Stimulated activated effector memory CD8-positive, alpha-beta T cell treated with anti-CD3 and anti-CD28 coated beads, Interleukin-12 subunit alpha, Interleukin-12 subunit beta, amount 100 ng/mL, for 72 hours (primary cell): ENCODE results near the gene WWOX.
A peak's percentile ranks its signal among the peaks of the same experiment; 100 is the strongest.

Source experiments
- ATAC-seq: fragments of 150-1000 bp; cut with Tn5 transposase; 2 replicates; pipeline ENCODE4 v1.10.0; 2021
- DNase-seq, 2 donors: peaks; one replicate each; pipeline ENCODE4 v3.0.0; 2021 to 2022; ENCODE audit warnings: low spot score in 2 of 2
- H3K27ac Mint-ChIP-seq: one replicate; pipeline ENCODE4 v1.8.0; 2022; ENCODE audit warnings: mild to moderate bottlenecking, mixed read lengths
- H3K36me3 Mint-ChIP-seq: one replicate; pipeline ENCODE4 v1.8.0; 2022; ENCODE audit warnings: mild to moderate bottlenecking, mixed read lengths
- H3K4me1 Mint-ChIP-seq: one replicate; pipeline ENCODE4 v1.8.0; 2022; ENCODE audit warnings: mixed read lengths
- H3K4me3 Mint-ChIP-seq: one replicate; pipeline ENCODE4 v1.8.0; 2022; ENCODE audit warnings: mild to moderate bottlenecking, mixed read lengths
- H3K9me3 Mint-ChIP-seq: one replicate; pipeline ENCODE4 v1.8.0; 2022; ENCODE audit warnings: mixed read lengths

Gene WWOX

DNA sequence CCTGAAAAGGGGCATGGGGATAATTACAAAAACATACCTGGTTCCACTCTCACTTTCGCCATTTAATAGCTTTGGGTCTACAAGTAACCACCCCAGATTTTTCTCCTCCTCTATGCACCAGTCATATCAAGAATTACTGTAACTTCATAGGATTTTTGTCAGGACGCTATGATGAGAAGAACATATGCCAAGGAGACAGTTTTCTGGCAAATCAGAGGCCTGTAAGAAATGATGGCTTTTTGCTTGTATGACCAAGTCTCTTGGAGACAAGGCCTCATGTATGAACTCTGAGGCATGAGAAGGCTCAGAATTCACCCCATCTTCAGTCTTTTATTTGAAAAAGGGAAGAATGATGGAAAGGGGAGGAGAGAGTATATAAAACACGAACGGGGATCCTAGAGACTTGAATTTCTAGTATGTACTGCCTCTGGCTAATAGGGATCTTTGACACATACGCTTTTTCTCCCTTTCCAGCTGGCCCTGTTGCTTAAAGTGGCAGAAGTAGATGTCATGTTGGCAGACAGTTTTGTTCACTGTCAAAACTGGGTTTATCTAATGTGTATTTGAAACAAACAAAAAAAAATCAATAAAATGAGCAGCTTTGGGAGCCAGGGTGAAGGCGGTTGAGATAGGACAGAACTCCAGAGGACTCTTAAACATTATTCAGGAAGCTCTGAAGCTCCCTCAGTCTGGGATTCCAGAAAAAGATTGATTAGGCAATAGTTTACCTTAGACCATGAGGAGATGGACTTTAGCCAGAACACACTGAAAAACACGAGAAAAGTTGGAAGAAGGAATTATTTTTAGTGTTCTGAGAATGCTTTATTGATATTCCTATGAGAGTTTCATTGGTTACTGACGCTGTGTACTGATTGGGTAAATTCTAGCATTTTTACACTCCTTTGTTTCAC lies 656.6 kb downstream of the WWOX start:
- DNase-seq = no peak
- Mint-ChIP-seq H3K36me3 (no peaks in the 10 kb centered on the region), H3K4me1 (peaks cover 8% of the 10 kb centered on the region), H3K27ac (no peak overlapping the region), H3K9me3 (peaks cover 3% of the 10 kb centered on the region), H3K4me3 (no peak overlapping the region)
- ATAC-seq = no peak

DNA sequence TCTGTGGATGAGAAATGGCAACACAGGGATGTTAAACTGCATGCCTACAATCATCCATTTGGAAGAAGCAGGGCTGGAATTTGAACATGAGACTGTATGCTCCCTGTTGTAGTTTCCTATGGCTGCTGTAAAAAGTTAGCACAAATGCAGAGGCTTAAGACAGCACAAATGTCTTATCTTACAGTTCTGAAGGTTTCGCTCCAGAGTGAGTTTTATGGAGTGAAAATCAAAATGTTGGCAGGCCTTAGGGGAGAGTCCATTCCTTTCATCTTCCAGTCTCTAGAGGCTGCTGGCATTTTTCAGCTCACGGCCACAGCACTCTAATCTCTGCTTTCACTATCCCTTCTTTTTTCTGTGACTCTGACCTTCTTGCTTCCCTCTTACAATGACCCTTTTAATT lies 660.1 kb downstream of the WWOX start:
- Mint-ChIP-seq H3K4me1 (peaks cover 17% of the 10 kb centered on the region), H3K36me3 (no peaks in the 10 kb centered on the region), H3K9me3 (peaks cover 3% of the 10 kb centered on the region), H3K27ac (no peak overlapping the region), H3K4me3 (no peak overlapping the region)
- no peak for ATAC-seq
- DNase-seq = no peak

DNA sequence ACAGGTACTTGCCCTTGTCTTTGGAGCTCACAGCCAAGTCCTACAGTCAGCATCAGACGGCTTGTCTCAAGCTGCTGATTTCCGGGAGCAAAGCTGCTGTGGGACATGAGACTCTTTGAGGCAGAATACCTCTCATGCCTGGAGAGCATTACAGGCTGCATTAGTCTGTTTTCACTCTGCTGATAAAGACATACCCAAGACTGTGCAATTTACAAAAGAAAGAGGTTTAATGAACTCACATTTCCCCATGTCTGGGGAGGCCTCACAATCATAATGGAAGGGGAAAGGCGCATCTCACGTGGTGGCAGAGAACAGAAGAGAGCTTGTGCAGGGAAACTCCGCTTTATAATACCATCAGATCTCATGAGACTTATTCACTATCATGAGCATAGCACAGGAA lies 661.2 kb downstream of the WWOX start:
- no peak overlapping the region for H3K27ac Mint-ChIP-seq
- H3K9me3 Mint-ChIP-seq = peaks cover 3% of the 10 kb centered on the region
- H3K36me3 Mint-ChIP-seq = no peaks in the 10 kb centered on the region
- H3K4me1 Mint-ChIP-seq = peaks cover 20% of the 10 kb centered on the region
- no peak overlapping the region for H3K4me3 Mint-ChIP-seq
- no peak for ATAC-seq
- no peak for DNase-seq

DNA sequence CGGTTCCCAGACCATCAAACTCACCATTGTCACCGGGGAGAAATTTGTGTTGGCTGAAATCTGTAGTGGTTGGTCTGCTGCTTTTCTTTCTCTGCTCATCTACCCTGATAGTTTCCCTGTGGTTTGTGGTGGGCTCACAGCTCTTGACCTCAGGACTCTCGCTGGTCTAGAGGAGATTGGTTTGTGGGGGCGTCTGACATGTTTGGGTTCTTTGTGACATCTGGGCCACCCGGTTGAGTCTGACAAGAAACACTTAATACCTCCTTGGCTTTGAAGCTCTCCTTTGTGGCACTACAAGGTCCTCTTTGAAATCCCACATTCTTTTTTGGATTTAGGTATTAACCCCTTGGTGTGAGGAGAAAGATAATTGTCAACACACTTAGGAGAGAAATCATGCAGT lies 662.0 kb downstream of the WWOX start:
- peak; percentile 51 to 86 for DNase-seq
- Mint-ChIP-seq H3K4me1 (peaks cover 27% of the 10 kb centered on the region), H3K36me3 (no peaks in the 10 kb centered on the region), H3K9me3 (peaks cover under 1% of the 10 kb centered on the region), H3K4me3 (no peak overlapping the region), H3K27ac (no peak overlapping the region)
- ATAC-seq = peak; percentile 93

DNA sequence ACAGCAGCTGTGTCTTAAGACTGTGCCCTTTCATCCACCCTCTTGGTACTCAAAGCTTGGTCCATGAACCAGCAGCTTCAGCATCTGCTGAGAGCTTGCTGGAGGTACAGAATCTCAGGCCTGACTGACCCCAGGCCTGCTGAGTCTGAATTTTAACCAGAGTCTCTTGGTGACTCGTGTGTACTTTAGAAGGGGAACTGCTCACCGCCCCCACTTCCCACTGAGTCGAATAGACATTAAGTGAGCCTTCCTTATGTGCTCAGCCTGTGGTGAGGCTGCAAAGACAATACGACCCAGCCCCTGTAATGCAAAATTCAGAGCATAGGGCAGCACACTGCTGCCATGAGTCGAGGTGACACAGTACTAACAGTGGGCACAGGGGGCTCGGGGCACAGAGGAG lies 662.8 kb downstream of the WWOX start:
- Mint-ChIP-seq H3K27ac (no peak overlapping the region), H3K4me3 (no peak overlapping the region), H3K4me1 (peaks cover 27% of the 10 kb centered on the region), H3K36me3 (no peaks in the 10 kb centered on the region), H3K9me3 (no peaks in the 10 kb centered on the region)
- ATAC-seq = peak; percentile 79
- no peak for DNase-seq

DNA sequence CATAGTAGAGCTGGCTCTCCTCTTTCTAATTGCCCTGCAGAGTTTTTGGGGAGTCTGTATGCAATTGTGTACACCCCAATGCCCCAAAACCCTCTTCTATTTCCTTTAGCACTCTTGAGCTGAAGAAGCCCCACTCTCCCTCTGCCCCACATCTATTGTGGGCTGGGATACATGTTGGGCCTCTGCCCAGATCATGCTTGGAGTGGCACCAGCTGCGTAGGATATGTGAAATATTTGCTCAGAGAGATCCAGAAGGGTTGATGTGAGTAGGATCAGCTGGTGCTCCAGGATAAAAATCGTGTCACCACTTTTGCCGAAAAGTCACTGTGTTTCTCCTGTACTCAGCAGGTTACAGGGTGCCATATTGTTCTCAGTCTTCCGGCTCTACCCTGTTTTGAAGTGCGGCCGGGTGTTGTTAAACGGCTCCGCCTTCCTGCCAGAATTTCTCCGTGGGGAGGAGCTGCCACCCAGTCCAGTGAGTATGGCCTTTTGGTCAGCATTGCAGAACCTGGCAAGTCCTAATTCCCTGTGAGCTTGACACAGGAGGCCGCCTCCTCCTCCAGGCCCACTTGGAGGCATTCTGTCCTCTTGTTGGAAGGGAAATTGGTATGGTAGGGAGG lies 664.5 kb downstream of the WWOX start:
- Mint-ChIP-seq H3K36me3 (peaks cover 6% of the 10 kb centered on the region), H3K9me3 (no peaks in the 10 kb centered on the region), H3K27ac (no peak overlapping the region), H3K4me1 (peaks cover 42% of the 10 kb centered on the region), H3K4me3 (no peak overlapping the region)
- DNase-seq (no peak), ATAC-seq (no peak)

DNA sequence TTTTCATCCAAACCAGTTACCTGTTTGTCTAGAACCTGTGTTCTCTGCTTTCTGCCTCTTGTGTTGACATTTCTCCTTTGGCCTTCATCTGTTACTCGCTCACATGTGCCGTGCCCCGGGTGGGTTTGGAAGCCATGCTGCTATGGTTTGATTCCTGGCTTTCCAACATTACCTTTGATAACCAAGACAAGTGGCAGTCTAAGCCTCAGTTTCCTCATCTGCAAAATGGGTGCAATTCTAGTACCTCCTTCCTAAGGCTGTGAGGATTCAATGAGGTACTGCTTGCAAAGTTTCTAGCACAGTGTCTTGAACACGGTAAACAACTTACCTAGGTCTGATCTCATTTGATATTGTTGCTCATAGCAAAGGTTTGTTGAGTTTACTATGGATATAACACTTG lies 665.0 kb downstream of the WWOX start:
- no peak overlapping the region for H3K27ac Mint-ChIP-seq
- peaks cover 47% of the 10 kb centered on the region for H3K4me1 Mint-ChIP-seq

DNA sequence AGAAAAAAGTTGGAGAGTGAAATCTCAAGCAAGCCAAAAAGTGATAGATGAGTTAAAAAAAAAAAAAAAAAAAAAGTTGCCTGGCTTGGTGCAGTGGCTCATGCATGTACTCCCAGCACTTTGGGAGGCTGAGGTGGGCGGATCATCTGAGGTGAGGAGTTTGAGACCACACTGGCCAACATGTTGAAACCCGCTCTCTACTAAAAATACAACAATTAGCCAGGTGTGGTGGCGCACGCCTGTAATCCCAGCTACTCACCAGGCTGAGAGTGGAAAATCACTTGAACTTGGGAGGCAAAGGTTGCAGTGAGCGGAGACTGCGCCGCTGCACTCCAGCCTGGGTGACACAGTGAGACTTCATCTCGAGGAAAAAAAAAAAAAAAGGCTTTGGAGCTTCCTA lies 668.8 kb downstream of the WWOX start:
- peaks cover 14% of the 10 kb centered on the region for H3K36me3 Mint-ChIP-seq
- no peak for ATAC-seq
- DNase-seq = no peak
- peak overlapping the region; percentile 72 for H3K27ac Mint-ChIP-seq
- peak overlapping the region; percentile 25 for H3K4me3 Mint-ChIP-seq
- peaks cover 76% of the 10 kb centered on the region for H3K4me1 Mint-ChIP-seq
- H3K9me3 Mint-ChIP-seq = peaks cover 2% of the 10 kb centered on the region

More for the DNA sequence above, 665.0 kb downstream of the WWOX start:
- ATAC-seq = no peak
- no peak for DNase-seq
- Mint-ChIP-seq H3K9me3 (no peaks in the 10 kb centered on the region), H3K36me3 (peaks cover 8% of the 10 kb centered on the region), H3K4me3 (no peak overlapping the region)

DNA sequence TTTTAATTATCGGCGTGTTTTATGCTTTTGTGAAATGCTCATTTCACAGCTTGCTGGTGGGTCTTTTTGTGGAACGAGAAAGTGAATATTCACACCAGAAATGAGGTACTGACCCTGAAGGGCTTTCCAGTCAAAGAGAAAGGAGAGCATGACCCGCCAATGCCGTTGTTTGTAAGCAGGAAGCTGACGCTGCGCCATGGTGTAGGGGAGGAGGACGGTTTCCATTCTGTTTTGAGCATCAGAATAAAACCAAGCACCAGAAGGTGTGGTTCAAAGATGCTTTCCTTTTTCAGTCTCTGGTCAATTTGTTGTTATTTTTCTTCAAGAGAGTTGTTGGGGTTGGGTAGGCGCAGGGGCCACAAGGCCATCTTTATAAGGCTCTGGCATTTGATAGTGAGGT lies 669.3 kb downstream of the WWOX start:
- Mint-ChIP-seq H3K4me3 (peak overlapping the region; percentile 25), H3K9me3 (peaks cover 2% of the 10 kb centered on the region), H3K4me1 (peaks cover 77% of the 10 kb centered on the region), H3K36me3 (peaks cover 14% of the 10 kb centered on the region), H3K27ac (peak overlapping the region; percentile 72)
- peak; percentile 91 for ATAC-seq
- peak in 1 of 2 donors; percentile 86 for DNase-seq

DNA sequence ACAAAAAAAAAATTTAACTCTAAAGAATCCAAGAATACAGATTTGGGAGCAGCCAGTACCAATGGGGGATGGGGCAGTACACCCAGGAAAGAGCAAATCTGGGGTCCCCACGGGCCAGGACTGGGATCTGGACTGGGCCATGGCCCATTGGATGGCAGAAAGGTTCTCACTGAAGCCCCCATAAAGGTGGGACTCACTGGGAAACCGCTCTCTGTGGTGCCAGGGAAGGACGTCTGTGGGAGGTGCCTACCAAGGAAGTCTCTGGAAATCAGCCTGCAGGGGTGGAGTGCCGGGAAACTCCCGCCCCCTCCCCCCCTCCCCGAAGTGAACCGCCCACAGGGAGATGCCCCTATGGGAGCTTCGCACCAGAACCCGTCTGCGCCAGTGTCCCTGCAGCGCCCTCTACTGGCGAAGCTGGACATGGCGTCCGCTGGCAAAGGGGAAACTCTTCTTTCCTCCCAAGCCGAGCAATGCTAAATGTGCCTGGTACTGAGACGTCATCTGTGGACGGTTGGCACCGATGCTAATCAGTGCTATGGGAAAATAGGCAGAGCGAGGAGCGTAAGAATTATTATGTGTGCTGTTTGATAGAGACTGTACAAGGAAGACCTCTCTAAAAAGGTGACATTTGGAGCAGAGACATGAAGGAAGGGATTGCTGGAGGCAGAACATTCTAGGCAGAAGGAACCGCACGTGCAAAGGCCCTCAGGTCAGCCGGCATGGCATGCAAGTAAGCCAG lies 671.1 kb downstream of the WWOX start:
- Mint-ChIP-seq H3K27ac (peak overlapping the region; percentile 86), H3K36me3 (peaks cover 18% of the 10 kb centered on the region), H3K4me1 (peaks cover 78% of the 10 kb centered on the region), H3K9me3 (peaks cover 2% of the 10 kb centered on the region), H3K4me3 (peak overlapping the region; percentile 54)
- DNase-seq = peak; percentile 84 to 94
- ATAC-seq = peak; percentile 11

DNA sequence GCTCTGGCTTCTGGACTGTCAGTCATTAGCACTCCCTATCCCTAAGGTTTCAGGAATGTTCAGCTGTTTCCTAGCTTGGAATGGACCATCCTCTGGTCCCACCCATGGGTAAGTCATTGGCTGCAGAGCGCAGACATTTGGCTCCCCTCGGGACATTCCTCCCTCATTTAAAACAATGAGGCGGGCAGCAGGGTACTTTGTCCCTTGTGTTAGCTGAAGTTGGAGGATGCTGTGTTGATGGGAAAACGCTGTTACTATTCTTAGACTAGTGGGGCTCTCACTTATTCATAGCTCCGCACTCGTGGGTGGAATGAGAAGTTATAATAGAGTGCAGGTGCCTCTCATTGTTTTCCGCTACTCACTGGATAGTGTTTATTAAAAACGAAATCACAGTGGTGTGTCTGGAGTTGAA lies 673.8 kb downstream of the WWOX start:
- Mint-ChIP-seq H3K4me1 (peaks cover 85% of the 10 kb centered on the region), H3K36me3 (peaks cover 34% of the 10 kb centered on the region), H3K9me3 (peaks cover 2% of the 10 kb centered on the region), H3K4me3 (peak overlapping the region; percentile 45), H3K27ac (peak overlapping the region; percentile 95)
- ATAC-seq = peak; percentile 23
- DNase-seq = no peak

DNA sequence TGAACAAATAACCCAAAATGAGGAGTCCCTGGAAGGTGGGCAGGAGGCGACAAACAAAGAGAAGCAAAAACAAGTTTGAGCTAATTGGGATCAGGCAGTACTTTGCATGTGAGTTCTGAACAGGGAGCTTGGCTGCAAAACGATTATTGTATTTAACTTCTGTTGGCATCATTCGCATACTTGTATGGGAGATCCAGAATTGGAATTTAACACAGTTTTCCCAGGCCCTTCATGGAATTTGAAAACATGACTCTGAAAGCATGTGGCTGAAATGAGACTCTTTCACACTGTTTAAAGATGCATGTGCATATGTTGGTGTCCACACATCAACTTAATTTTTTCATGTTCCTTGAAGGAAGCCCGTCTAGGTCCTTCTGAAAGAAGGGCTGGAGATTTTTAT lies 674.3 kb downstream of the WWOX start:
- peaks cover 2% of the 10 kb centered on the region for H3K9me3 Mint-ChIP-seq
- H3K36me3 Mint-ChIP-seq = peaks cover 35% of the 10 kb centered on the region
- peak overlapping the region; percentile 95 for H3K27ac Mint-ChIP-seq
- no peak for DNase-seq
- H3K4me1 Mint-ChIP-seq = peaks cover 85% of the 10 kb centered on the region
- peak overlapping the region; percentile 45 for H3K4me3 Mint-ChIP-seq
- ATAC-seq = no peak

DNA sequence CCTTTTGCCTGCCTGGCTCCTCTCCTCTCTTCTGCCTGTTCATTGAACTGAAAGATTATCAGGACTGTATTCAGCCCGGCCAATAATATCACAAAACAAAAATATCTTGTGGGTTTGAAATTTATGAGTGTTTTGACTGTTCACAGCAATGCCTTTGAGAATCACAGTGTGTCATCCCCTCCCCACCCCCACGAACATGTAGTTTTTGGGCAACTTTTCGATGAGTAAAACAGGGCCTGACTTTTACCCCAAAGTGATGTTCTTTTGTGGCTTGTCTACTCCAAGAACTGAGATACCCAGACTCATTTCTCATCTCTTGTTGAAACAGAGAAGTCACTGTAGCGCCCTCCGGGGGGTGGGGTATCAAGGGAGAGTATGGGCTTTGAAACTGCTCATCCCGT lies 675.7 kb downstream of the WWOX start:
- Mint-ChIP-seq H3K9me3 (peaks cover 2% of the 10 kb centered on the region), H3K4me1 (peaks cover 85% of the 10 kb centered on the region), H3K27ac (peak overlapping the region; percentile 95), H3K4me3 (peak overlapping the region; percentile 45), H3K36me3 (peaks cover 36% of the 10 kb centered on the region)
- ATAC-seq (peak; percentile 71), DNase-seq (peak in 1 of 2 donors; percentile 87)

DNA sequence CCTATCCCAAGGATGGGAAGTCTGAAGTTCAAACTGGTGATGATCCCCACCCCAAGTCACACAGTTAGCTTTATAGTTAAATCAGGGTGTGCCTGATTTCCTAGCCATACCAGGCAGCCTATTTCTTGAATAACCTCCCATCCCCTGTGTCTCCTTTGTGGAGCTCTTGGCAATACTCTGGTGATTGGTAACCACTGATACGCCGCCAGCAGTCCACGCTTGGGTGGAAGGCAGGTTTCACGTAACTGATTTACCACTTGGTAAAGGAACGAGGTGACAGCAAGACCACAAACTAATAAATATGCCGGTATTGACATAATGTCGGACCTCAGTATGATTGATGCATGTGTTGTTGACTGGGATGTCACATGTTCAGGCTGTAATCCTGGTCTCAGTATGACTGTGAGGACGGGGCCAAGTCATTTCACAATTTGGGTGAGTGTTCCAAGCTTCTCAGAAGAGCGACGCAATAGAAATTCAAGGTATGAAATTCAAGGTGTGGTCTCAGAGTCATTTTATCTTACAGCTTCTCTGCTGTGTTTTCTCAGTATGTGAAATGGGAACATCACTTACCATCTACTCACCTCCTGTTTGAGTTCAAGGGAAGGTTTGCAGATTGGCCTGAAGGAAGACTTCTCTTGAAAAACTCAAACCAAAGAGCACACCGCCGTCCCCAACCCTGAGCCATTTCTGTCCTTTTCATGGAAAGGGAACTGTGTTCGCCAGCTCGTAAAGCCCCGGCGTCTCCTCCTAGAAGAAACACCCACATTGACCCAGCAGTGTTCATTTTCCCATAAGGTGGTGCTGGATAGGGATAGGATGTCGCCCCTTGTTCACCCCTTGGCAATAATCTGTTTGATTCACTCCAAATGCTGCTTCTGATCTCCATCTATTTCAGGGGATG lies 678.9 kb downstream of the WWOX start:
- H3K9me3 Mint-ChIP-seq = no peaks in the 10 kb centered on the region
- H3K4me1 Mint-ChIP-seq = peaks cover 74% of the 10 kb centered on the region
- H3K27ac Mint-ChIP-seq = peak overlapping the region; percentile 95
- peaks cover 36% of the 10 kb centered on the region for H3K36me3 Mint-ChIP-seq
- peak; percentile 86 for ATAC-seq
- DNase-seq = peak in 1 of 2 donors; percentile 86
- peak overlapping the region; percentile 45 for H3K4me3 Mint-ChIP-seq
